Measurements from ENCODE around the gene CABP1. TPM values are rescaled to one million over a fixed set of nuclear protein-coding genes. Genes with fewer than 3 reads are reported as not detected.

CABP1 gene
- total RNA-seq, 2 donors from 2014 or later, result 0.71 to 2.0 TPM

DNA sequence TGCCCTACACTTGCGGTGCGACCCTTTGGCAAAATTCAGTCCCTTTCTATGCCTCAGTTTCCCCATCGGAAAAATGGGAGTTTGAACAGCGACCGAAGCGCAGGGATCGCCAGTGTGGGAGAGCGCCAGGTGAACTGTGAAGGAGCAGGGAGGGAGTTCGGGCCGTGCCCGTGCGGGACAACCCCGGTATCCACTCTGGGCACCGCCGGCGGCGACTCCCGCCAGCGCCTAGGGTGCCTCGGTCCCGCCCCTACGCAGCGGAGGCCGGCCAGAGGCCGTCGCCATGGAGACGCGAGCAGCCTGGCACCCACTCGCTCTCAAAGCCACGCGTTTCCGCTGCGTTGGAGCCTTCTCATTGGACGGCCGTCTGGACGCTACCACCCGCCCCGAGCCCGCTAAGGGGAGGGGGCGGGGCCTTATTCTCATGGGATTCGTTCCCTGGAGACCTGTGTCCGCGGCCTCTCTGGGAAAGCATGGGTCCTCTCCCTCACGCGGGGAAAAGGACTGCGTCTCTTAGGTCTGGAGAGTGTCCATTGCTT is 45.8 kb downstream of the CABP1 start:
- H3K27ac ChIP-seq, result peak overlapping the region; percentile 89 to 90
- TF ChIP-seq, protein P1, sequence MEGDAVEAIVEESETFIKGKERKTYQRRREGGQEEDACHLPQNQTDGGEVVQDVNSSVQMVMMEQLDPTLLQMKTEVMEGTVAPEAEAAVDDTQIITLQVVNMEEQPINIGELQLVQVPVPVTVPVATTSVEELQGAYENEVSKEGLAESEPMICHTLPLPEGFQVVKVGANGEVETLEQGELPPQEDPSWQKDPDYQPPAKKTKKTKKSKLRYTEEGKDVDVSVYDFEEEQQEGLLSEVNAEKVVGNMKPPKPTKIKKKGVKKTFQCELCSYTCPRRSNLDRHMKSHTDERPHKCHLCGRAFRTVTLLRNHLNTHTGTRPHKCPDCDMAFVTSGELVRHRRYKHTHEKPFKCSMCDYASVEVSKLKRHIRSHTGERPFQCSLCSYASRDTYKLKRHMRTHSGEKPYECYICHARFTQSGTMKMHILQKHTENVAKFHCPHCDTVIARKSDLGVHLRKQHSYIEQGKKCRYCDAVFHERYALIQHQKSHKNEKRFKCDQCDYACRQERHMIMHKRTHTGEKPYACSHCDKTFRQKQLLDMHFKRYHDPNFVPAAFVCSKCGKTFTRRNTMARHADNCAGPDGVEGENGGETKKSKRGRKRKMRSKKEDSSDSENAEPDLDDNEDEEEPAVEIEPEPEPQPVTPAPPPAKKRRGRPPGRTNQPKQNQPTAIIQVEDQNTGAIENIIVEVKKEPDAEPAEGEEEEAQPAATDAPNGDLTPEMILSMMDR (IDR thresholded peaks at IDR 0.05), result no peak
- H3K4me3 ChIP-seq, result peak overlapping the region; percentile 90 to 99
- no peaks in the 10 kb centered on the region for H3K27me3 ChIP-seq
- H3K4me1 ChIP-seq, result peaks cover 0 to 34% of the 10 kb centered on the region in 2 donors
- no peaks in the 10 kb centered on the region for H3K9me3 ChIP-seq
- H3K36me3 ChIP-seq, result no peaks in the 10 kb centered on the region
- DNase-seq (ENCODE audit: low spot score), result peak; percentile 98

DNA sequence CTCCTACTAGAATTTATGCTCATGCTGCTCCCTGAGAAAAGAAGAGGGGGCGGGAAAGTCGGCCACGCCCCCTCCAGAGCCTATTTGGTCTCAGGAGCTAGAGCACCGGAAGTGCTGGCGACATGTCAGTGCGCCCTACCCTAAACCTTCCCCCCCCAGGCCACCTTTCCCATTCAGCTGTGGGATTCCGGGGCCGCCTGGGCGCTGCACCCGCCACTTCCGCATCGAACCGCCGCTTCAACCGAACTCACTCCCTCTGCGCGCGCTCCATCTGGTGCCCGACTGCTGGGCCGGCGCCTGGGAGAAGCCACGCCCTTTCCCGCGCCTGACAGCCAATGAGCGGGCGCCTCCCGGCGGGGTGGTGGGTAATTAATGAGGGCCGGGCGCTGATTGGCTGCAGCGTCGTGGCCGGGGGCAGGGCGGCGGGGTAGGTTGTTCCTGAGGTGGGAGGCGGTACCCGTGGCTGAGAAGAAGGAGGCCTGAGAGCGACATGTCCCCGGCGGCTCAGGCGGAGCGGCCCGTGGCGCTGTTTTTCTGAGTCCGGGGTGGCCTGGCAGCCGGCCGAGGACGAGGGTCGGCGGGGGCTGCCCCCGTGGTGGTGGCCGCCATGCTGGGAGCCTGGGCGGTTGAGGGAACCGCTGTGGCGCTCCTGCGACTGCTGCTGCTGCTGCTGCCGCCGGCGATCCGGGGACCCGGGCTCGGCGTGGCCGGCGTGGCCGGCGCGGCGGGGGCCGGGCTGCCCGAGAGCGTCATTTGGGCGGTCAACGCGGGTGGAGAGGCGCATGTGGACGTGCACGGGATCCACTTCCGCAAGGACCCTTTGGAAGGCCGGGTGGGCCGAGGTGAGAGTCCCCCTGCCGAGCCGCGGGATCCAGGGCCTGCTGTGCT is 46.5 kb downstream of the CABP1 start, which contains the start of gene MLEC:
MLEC (plus strand) TSS at position 460 of the 888 bp plus-strand sequence; CDS start at position 608, 148 bp downstream.
- Histone ChIP-seq H3K4me3 (peak within 1 kb of the TSS; percentile 90 to 99), H3K27me3 (no peaks in the 10 kb centered on the region), H3K36me3 (no peaks in the 10 kb centered on the region), H3K9me3 (no peaks in the 10 kb centered on the region), H3K4me1 (peaks cover 0 to 40% of the 10 kb centered on the region in 2 donors), H3K27ac (peak within 1 kb of the TSS; percentile 89 to 90)
- DNase-seq (ENCODE audit: low spot score), result peak; percentile 99
- TF ChIP-seq, protein P1 (IDR thresholded peaks at IDR 0.05), result peak in 1 of 2 donors; percentile 50

GRCh38 chr12:120687578-120688289 is 47.3 kb downstream of the CABP1 start:
- Histone ChIP-seq H3K4me3 (peak overlapping the region; percentile 90 to 99), H3K27me3 (no peaks in the 10 kb centered on the region), H3K9me3 (no peaks in the 10 kb centered on the region), H3K27ac (peak overlapping the region; percentile 89 to 90), H3K36me3 (no peaks in the 10 kb centered on the region), H3K4me1 (peaks cover 0 to 48% of the 10 kb centered on the region in 2 donors)
- TF ChIP-seq, protein P1 (IDR thresholded peaks at IDR 0.05), result no peak
- DNase-seq (ENCODE audit: low spot score), result no peak

DNA sequence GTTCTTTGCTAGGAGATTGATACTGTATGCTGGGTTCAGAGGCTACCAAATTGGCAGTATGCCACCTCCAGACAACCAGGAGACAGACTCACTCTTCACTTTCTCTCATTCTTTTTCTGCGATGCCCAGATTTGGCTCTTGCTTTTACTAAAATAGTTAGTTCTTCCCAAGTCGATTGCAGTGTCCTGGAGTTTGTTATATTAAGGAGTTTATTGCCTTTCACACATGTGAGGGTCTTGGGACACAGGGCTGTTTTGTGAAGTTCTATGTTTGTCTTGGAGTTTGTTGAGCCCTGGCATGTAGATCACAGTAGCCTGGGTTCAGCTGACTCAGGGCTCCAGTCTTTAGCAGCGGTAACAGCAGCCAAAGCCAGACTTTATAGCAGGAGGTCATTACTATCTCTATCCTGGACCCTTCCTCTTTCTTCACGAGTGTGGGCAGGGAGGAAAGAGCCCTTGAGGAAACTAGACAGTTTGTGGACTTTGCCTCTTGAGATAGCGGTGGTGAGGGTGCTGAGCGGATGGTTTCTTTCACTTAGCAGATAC is 48.2 kb downstream of the CABP1 start:
- peak overlapping the region; percentile 89 to 90 for H3K27ac ChIP-seq
- no peaks in the 10 kb centered on the region for H3K36me3 ChIP-seq
- H3K4me3 ChIP-seq, result peak overlapping the region; percentile 90 to 99
- DNase-seq (ENCODE audit: low spot score), result no peak
- TF ChIP-seq, protein P1 (IDR thresholded peaks at IDR 0.05), result no peak
- H3K9me3 ChIP-seq, result no peaks in the 10 kb centered on the region
- H3K4me1 ChIP-seq, result peaks cover 0 to 57% of the 10 kb centered on the region in 2 donors
- no peaks in the 10 kb centered on the region for H3K27me3 ChIP-seq

DNA sequence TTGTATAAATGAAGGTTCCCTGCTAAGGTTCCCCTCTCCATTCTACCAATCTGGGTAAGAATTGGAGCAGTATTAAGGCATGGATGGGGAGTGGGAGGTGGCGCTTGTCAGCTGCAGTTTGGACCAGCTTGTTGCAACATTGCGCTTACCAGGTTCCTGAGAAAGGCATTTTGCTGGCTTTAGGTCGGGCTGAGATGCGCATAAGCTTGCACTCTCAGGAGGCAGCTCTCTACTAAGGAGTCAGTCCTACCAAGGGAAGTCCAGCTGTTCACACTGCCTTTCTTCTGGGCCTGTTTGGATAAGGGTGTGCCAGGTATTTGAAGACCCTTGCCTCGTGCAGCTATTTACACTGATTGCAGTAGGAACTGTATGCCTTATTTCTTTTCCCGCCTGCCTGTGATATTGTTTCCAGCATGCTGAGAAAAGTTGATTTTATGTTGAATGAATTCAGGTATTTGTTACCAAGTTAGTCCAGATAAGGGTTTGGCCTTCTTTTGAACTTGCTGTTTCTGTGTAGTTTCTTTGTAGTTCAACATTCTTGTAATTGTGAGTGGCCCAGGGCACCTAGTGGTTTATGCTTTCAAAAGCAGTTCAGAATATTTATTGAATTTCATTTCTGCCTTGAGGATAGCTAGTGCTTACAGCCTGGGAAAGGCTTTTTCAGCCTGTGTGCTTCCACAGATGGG is 49.1 kb downstream of the CABP1 start:
- no peak for DNase-seq (ENCODE audit: low spot score)
- H3K27ac ChIP-seq, result peak overlapping the region; percentile 89 to 90
- H3K27me3 ChIP-seq, result no peaks in the 10 kb centered on the region
- peaks cover 0 to 64% of the 10 kb centered on the region in 2 donors for H3K4me1 ChIP-seq
- TF ChIP-seq, protein P1 (IDR thresholded peaks at IDR 0.05), result no peak
- H3K36me3 ChIP-seq, result peaks cover 7% of the 10 kb centered on the region
- peak overlapping the region; percentile 90 to 99 for H3K4me3 ChIP-seq
- no peaks in the 10 kb centered on the region for H3K9me3 ChIP-seq
